ENCODE results near the gene CCNDBP1.

Gene CCNDBP1

DNA sequence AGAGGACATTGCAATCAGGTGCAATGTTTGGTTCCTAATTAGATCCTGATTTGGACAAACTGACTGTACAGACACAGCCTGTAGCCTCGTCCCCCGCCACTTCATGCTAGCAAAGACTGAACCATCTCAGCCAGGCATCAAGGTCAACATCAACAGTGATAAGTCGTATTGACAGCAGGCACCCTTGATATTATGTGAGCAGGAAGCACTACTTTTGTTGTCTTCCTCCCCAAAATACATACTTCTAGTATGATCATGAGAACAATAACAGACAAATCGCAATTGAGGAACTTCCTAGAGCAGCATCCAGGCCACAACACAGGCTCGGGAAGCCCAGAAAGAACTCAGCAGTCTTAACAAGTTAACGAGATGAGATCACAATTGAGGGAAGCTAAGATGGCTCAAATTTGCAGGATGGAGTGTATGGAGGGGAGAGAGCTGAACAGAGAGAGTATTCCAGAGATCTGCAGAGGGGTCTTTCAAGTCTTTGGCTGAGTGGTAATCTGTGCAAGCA, 61.1 kb downstream of the CCNDBP1 start:
- H3K4me3 Mint-ChIP-seq, result no peak overlapping the region
- no peak overlapping the region for H3K27ac Mint-ChIP-seq
- no peak for DNase-seq
- no peaks in the 10 kb centered on the region for H3K36me3 Mint-ChIP-seq (ENCODE audit: low read depth)
- H3K4me1 Mint-ChIP-seq, result no peaks in the 10 kb centered on the region
- TF ChIP-seq, protein P1, sequence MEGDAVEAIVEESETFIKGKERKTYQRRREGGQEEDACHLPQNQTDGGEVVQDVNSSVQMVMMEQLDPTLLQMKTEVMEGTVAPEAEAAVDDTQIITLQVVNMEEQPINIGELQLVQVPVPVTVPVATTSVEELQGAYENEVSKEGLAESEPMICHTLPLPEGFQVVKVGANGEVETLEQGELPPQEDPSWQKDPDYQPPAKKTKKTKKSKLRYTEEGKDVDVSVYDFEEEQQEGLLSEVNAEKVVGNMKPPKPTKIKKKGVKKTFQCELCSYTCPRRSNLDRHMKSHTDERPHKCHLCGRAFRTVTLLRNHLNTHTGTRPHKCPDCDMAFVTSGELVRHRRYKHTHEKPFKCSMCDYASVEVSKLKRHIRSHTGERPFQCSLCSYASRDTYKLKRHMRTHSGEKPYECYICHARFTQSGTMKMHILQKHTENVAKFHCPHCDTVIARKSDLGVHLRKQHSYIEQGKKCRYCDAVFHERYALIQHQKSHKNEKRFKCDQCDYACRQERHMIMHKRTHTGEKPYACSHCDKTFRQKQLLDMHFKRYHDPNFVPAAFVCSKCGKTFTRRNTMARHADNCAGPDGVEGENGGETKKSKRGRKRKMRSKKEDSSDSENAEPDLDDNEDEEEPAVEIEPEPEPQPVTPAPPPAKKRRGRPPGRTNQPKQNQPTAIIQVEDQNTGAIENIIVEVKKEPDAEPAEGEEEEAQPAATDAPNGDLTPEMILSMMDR (IDR thresholded peaks at IDR 0.05), result no peak
- H3K27me3 Mint-ChIP-seq (ENCODE audit: low read depth, poor library complexity), result peaks cover 41% of the 10 kb centered on the region
- H3K9me3 Mint-ChIP-seq, result no peaks in the 10 kb centered on the region

All from nephron progenitor cell (in vitro differentiated cells).